HS-27A (cell line): Measurements from ENCODE around the gene ITK.

ENCODE experiments used
- DNase-seq: peaks from one replicate; pipeline ENCODE4 v3.0.0-alpha.2; 2012; ENCODE audit warnings: low read depth, missing footprints

The ITK gene

GRCh38 chr5:157283434-157283833 lies 102.8 kb downstream of the ITK start:
- DNase-seq: no peak

GRCh38 chr5:157284458-157285212 lies 104.0 kb downstream of the ITK start:
- DNase-seq: no peak

DNA sequence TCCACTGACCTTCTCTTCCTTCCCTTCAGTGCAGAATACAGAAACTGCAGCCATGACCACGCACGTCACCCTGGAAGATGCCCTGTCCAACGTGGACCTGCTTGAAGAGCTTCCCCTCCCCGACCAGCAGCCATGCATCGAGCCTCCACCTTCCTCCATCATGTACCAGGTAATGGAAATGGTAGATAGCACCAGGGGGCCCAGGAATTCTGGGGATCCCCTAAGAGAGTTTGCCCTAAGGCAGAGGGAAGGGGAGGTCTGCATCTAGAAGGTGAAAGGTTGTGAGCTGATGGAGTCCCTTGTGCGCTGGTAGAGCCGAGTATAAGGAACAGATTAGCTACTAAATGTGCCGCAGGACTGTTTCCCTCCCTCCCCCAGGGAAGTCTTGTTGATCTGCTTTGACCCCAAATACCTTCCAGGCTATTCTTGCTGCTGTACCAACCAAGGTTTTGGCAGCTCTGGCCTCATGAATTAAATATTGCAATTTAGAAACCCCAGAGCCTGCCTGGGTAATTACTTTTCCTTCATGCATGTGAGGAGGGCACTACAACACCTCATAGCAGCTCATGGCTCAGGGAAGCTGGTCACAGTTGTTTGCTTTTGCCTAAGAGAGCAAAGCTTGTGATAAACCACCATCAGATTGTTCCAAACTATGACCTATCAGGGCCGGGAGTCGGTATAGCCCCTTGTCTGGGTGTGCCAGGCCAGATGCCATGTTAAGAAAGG lies 104.8 kb downstream of the ITK start:
- no peak for DNase-seq

GRCh38 chr5:157286761-157287211 lies 106.1 kb downstream of the ITK start:
- DNase-seq: no peak

- DNase-seq: no peak
Observed at GRCh38 chr5:157288405-157289163, 107.9 kb downstream of the ITK start.

GRCh38 chr5:157289164-157289819 lies 108.7 kb downstream of the ITK start:
- DNase-seq: no peak

- DNase-seq: peak; percentile 51
Observed at GRCh38 chr5:157290156-157290980, 109.7 kb downstream of the ITK start.

DNA sequence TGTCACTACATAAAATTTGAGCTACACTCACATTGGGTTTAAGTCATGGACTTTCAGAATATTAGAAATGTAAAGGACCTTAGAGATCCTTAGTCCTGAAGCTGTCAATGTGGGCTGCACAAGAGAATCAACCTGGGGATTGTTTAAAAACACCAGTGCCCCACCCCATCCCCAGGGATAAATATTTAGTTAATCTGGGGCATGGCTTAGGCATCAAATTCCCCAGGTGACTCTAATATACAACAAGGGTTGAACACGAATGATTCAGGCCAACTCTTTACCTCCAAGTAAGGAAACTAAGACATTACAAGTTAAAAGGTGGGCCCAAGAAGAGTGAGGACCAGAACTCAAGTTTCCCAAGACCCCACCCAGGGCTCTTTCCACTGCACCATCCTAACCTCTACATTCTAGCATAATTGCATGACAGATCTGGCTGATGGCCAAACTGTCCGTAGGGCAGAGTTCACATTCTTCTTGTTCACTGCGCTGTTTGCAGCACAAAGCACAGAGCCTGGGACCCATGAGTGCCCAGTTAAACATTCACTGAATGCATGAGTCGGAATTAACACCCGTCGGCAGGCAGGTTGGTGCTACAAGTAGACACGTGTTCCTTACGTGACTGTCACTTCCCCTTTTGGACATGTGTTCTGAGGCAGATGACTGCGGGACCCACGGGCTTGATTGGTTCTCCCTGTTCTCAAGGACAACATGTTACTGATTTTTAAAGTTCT lies 110.5 kb downstream of the ITK start:
- peak; percentile 46 for DNase-seq

- no peak for DNase-seq
Observed at GRCh38 chr5:157292599-157292998, 112.0 kb downstream of the ITK start.

DNA sequence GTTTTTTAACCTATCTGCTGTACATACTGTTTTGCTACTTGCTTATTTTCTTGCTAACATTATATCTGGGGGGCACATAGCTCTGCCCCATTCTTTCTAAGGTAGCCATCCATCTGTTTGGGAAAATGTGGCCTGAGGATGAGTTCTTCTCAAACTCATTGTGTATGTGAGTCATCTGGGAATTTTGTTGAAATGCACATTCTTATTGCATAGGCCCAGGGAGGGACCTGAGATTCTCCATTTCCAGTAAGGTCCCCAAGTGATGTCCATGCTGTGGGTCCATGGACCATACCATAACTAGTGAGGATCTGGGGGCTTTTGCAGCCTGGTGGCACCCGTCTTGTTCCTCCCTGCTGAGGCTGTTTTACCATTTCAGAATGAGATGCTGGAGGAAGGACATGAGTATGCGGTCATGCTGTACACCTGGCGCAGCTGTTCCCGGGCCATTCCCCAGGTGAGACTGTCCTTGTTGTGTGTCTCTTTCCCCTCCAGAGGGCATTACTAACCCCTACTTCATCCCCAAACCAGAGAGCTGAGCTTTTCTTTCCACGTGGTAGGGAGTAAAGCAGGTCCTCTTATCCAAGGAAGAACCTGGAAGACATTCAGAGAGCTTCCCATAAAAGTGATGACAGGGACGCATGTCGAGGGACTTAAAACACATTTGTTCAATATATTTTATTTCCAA lies 113.9 kb downstream of the ITK start:
- no peak for DNase-seq

DNA sequence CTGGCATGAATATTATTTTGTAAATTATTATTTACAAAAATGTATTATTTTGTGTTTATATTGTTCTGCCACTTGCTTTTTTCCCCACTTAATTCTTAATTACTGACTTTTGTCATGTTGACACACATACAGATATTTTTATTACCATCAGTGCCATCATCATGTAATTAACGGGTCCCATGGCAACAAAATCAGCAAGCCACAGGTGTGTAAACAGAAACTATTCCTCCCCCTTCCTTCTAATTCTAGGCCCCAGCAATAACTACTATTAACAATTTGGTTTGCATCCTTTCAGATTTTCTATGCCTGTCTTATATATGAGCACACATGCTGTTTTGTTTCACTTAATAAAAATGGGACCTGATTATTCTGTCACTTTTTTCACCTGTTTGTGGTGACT lies 114.6 kb downstream of the ITK start:
- DNase-seq: no peak

GRCh38 chr5:157300564-157300963 lies 119.9 kb downstream of the ITK start:
- DNase-seq: no peak

- no peak for DNase-seq
Observed at GRCh38 chr5:157301066-157301465, 120.4 kb downstream of the ITK start.

DNA sequence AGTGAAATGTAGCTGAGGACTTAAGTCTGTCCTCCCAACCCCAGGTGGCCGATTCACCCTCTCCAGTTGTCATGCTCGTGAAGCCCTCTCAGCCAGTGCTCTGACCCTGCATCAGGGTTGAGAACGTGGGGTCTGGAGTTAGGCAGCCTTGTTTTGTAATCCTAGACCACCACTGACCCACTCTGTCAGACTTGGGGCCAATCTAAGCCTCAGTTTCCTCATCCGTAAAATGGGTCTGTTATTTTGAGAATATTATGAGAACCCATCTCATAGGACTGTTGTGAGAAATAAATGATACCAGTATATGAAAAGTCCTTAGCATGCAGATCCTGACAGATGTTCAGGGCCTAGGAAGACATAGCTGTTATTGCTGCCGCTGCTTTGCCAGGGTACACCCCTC lies 122.4 kb downstream of the ITK start:
- DNase-seq: no peak

- DNase-seq: no peak
Observed at GRCh38 chr5:157303667-157304327, 123.2 kb downstream of the ITK start.
